Activated T-helper 1 cell treated with Interleukin-2 at 50 U/mL for 16 hours (primary cell): ENCODE results near the gene NOTUM.
A peak's percentile ranks its signal among the peaks of the same experiment; 100 is the strongest.

ENCODE experiments used
- DNase-seq: peaks from one replicate; pipeline ENCODE4 v3.0.0-alpha.2; 2020; ENCODE audit warnings: low read depth

Gene NOTUM

DNA sequence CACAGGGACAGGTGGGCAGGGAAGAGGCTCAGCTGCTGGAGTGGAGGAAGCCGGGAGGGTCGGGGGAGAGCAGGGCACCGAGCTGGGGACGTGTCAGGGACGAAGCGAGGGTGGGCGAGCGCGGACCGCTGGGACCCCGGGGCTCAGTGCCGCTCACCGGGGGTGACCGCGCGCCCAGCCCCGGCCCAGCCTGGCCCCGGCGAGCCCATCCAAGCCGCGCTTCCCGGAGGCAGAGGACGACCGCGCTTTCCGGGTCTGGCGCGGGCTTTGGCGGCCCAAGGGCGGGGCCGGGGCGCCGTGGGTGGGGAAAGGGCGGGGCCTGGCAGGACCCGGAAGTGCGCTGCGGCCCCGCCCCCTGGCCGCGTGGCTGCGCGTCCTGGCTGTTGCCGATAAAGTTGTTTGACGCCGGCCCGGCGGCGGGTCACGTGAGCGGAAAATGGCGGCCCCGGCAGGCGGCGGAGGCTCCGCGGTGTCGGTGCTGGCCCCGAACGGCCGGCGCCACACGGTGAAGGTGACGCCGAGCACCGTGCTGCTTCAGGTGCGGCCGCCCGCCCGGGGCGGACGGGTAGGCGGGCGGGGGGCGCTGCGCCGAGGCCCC, 16.3 kb upstream of the NOTUM start, which contains the start of gene ASPSCR1:
Gene ASPSCR1, plus strand, starts transcription at position 419 of the 598 bp plus-strand sequence. Its CDS starts 18 bp downstream, at position 437.
- DNase-seq = peak; percentile 89

DNA sequence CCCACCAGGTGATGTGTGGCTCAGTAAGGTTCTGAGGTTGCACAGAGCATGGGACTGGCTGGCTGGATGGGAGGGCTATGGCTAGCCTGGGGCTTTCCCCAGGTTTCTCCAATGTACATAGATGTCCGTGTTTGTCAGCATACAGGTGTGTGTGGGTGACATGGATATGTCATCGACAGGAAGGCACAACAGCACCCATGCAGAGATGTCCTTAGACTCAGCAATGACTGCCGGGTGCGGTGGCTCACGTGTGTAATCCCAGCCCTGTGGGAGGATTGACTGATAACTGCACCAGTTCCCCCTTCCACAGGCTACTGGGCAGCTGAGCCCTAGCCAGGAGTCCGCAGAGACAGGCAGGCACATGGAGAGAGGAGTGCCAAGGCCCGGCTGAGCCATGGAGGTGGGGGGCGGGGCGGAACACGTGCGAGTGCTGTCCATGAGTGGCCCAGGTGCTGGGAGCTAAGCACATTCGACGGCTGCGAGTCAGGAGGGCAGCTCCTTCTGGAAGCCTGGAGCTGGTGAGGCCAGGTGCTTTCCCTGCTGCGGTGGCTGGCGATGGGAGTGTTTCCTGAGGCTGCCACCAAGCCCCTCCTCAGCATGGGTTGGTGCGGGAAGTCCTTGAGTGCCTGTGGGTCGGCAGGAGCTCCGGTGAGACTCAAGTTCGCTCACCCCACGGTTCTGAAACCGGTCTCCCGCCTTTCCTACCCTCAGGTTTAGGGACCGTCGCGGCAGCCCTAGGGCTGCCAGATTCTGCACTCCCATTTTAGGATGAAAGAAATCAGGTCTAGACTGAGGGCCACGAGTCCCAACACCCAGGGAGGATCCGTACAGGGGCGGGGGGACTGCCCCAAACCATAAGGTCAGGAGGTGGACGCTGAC, 15.6 kb upstream of the NOTUM start:
- DNase-seq = no peak

DNA sequence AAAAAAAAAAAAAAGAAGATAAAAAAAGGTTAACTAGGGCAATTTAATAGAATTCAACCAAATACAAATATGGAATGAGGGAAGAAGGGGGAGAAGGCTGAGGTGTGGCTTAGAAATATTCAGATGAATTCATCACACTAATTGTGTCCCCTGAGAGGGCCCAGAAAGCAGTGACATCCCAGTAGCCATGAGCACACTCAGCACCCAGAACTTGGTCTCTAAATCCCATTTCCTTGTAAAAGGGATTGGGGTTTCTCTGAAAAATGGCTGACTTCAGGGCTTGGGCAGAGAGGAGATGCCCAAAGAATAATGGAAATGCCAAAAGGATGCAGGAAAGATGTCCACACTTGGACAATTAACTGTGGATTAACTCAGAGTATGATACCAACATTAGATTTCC, 12.4 kb upstream of the NOTUM start:
- no peak for DNase-seq

- no peak for DNase-seq
These were observed 8.1 kb upstream of the NOTUM start for GRCh38 chr17:81968850-81969812.

GRCh38 chr17:81968396-81968745, 7.4 kb upstream of the NOTUM start:
- DNase-seq = no peak

DNA sequence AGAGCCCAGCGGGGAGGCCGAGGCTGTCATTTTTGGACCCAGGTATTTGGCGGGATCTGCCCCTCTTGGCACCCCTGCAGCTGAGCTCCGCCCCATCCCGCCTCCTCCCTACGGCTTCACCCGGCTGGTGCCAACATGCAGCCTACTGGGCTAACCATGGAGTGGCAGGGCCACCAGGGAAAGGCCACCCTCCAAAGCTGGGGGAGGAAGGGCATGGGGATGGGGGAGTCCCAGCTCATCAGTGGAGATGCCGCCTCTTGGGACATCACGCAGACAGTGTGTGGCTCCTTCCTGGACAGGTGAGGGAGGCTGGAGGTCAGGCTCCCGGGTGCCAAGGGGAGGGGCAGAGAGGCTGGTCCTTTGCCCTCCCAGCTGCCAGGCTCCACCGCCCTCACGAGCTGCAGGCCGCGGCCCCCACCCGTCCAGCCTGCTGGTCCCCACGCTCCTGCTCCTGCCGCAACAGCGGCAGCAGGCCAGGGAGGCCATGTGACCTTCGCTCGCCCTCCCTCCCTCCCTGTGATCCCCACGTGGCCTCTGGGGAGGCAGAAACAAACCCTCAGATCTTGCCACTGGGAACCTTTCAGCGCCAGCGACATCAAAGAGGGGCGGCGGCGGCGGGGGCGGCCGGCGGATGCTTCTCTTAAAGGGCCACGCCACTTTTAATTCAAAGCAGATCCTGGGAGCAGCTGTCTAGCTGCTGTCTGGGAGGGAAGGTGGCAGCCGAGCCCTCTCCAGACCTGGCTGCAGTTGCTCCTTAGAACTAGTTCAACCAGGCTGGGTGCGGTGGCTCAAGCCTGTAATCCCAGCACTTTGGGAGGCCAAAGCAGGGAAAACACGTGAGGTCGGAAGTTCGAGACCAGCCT, 6.8 kb upstream of the NOTUM start:
- DNase-seq = peak; percentile 79

- DNase-seq = no peak
These were observed 6.2 kb upstream of the NOTUM start for GRCh38 chr17:81967244-81967532.

DNA sequence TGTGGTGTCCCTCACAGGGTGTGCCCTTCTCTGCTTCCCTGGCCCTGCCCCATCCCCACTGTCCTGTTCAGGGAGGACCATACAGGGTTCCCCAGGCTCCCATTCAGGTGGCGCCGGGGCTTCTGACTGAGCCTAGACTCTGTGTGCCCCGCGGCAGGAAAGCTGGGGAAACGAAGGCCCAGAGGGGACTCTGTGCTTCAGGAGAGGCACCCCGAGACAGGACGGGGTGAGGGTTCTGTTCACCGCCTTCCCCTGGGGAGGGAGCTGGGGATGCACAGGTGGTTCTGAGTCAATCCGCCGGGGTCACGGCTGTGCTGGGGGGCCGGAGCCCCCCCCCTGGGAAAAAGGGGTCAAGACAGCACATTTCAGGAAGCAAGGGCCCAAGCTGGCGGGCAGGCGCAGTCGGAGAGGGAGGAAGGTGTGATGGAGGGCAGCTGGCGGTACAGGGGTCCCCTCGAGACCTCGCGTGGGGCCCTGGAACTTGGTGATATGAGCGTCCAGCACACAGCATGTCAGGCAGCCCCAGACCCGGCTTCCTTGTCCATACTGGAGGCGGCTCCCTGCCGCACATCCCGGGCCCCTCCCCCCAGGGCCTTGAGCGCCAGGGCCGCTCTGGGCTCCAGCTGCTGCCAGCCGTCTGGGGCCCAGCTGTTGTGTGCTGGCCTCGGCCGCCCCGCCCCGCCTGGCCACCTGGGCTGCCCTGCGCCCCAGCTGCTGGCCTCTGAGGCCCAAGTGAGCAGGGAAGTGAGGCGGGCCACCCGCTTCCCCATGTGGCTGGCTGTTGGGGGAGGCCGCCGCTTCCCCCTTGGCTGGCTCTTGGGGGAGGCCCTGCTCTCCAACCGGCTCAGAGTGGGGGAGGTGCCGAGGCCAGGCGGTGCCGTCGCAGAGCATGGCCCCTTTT, 5.6 kb upstream of the NOTUM start:
- no peak for DNase-seq

DNA sequence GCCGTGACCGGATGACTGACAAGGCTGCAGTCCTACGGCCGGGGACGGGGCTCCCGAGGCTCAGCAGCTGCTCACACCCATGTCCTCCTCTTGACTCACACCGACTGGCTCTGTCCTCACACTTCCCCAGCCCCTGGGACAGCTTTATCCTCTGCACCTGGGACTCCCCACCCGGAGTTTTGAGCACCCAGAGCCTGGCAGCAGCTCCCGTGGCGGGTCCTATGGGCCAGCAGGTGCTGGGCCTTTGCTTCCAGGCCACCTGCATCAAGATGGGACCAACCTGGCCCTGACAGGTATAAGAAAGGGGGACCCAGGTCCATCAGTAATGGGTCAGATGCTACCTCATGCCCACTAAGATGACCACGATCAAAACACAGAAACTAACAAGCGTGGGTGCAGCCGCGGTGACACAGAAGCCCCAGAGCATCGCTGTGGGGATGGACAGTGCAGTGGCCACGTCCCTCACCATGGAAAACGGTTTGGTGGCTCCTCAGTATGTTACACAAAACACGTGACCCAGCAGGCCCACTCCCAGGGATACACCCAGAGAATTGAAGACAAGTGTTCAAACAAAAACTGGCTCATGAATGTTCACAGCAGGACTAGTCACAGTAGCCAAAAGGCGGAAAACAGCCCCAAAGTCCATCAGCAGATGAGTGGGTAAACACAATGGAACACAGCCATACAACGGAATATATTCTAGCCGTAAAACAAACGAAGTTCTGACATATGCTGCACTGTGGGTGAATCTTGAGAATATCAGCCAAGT, 3.3 kb upstream of the NOTUM start:
- no peak for DNase-seq

DNA sequence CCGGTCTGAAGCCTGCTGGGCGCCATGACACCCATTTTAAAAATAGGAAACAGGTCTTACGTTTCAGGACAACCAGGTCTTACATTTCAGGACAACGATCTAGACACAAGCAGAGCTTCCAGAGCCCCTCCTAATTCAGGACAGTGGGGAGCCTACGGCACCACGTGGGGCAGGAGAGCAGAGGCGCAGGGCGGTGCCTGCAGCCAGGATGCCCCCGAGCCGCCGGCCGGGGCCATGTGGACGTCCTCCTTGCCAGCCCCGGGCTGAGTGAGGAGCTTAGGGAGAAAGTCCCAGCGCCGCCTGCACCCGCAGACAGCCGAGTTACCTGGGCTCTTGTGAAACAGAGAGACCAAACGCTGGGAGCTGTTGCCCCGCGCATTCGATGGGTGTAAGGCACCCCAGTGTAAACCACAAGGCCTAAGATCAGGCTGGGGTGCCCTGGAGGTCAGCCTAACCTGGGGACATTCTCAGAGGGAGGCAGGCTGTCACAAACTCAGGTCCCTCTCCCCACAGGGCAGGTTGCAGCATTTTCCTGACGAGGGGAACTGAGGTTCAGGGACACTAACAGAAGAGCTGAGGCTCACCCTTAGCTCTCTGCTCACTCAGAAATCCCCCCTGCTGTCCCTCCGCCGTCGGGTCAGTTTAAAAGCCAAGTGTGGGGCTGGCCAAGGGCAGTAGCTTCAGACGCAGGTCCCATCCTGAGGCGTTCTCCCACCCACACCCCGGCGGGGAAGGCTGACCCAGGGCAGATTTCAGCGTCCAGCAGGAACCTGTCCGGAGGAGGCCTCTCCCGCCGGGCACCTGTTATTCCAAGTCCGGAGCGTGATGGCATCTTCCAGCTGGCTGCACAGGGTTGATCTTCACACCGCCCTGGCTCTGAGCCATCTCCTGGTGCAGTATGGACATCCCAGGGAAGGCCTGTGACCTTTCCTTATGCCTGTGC, 1.8 kb upstream of the NOTUM start:
- DNase-seq = no peak

DNA sequence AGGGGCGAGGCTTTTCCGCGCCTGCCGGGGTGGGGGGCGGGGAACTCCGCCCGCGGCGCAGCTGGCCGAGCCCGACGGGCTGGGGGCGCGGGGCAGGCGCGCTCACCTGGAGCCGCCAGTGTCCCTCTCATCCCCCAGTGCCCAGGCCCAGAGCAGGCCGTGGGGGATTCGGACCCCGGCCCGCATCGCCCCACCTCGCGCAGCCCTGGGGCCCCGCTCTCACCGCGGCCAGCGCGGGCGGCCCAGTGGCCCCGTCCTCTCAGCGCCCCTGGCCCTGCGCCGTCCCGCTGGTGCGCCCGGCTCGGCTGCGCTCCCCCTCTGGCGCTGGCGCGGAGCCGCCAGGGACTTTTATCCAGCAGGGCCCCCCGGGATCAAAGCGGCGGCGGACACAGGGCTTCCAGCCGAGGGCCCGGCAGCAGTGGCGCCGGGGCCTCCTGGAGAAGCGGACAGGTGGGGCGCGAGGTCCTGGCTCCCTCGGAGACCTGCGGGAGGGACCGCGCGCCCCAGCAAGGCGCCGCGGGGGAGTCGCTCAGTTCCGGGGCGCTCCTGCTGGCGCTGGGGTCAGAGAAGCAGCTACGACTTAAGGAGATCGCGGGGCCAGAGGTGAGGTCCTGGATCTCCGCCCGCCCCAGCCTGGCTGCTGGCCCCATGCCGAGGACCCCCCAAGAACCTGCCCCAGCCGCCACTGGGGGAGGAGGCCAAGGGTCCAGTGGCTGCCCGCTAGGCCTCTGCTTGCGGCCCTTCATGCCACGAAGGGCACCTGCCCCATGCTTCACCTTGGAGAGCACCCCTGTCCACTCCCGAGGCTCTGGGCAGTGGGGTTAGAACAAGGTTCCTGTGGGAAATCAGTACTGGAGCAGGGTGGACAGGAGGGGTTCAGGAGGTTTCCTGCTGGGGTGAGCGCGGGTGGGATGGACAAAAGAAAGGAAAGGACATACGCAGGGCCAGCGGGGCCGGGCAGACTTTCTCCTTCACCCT, 823 bp upstream of the NOTUM start:
- DNase-seq = no peak

DNA sequence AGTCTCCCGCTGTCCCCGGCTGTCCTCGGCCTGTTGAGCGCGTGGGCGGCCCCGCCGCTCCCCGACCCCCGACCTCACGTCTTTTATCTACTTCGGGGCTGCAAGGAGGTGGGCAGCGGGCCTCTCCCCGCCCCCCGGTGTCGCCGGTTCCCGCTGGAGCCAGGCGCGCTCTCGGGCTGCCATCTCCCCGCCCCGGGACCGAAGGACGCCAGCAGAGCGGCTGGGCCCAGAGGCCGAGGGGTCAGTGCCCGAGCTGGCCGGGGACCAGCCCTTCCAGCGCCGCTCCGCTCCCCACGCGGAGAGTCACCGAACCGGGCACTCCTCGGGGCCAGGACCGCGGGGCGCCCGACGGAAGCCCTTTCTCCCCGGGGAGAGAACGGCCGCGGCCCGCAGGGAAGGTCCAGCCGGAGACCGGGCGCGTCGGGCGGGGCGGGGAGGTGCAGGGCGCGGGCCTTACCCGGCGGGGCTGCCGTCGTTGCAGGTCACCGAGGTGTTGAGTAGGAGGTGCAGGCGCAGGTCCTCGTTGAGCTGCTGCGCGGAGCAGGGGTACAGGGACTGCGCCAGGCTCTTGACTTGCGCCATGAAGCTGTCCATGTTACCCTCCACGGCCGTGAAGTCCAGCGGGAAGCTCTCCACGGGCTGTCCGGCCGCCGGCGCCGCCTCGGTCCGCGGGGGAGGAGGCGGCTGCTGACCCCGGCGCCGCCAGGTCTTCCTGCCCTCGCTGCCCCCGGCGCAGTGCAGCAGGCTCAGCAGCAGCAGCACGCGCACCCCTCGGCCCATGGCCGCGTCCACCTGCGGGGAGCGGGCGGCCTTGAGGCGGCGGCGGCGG, 643 bp downstream of the NOTUM start:
- DNase-seq = no peak

DNA sequence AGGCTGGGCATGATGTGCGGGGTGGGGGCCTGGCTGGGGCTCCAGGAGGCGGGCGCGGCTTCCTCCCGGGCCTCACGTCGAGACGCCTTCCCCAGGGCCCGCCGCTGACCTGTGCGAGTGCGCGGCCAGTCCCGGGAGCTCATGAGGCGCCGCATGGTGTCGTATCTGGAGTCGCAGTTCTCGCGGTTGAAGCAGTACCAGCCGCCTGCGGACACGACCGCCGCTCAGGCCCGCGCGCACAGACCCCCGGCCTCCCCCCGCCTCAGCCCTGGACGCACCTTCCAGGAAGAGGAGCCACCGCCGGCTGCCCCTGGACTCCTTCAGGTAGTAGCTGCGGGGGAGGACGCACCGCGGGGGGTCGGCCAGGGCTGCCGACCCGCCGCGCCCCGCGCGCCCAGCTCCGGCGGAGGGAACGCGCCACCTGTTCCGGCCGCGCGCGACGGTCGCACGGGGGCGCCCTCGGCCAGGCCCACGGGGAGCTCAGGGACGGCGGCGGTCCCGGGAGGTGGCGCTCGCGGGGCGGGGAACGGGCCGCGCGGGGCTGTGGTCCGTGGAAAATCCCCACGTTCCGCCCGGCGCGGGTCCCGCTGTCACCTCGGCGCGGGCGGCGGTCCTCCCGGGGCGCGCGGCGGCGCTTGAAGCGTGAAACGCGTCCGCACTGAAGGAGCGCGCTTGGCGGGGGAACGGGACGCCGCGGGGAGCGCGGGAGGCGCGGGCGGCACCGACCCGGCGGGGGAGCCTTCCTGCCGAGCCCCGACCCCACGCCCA, 1.4 kb downstream of the NOTUM start:
- peak; percentile 75 for DNase-seq

GRCh38 chr17:81958633-81959342, 2.2 kb downstream of the NOTUM start:
- DNase-seq = no peak
